ENCODE measurements around the gene TLCD3B. TPM values are rescaled to one million over a fixed set of nuclear protein-coding genes. Genes with fewer than 3 reads are reported as not detected.

TLCD3B gene
- total and polyA plus RNA-seq, 8 donors: 0.18 to 0.92 TPM; not detected in 6

GRCh38 chr16:30030011-30030685 is 923 bp downstream of the TLCD3B start:
- TF ChIP-seq POLR2A (IDR thresholded peaks at IDR 0.05) (no peak), CTCF (IDR thresholded peaks at IDR 0.05) (no peak), EP300 (IDR thresholded peaks at IDR 0.05) (no peak), POLR2AphosphoS5 (IDR thresholded peaks at IDR 0.05) (no peak)
- DNase-seq: no peak
- Histone ChIP-seq H3K27me3 (peaks cover 24 to 98% (median 75%) of the 10 kb centered on the region in 3 donors), H3K9me3 (no peaks in the 10 kb centered on the region), H3K4me3 (no peak overlapping the region), H3K36me3 (no peaks in the 10 kb centered on the region), H3K4me1 (peaks cover 7 to 12% (median 9%) of the 10 kb centered on the region in 4 donors), H3K27ac (no peak overlapping the region)
- 17 to 23% (median 19%) methylated on average over 23 of the region's 23 CpGs for WGBS, 5 donors
- intact Hi-C loops (cut with DNase I; ENCODE audit: low total_unique reads): no loop called here

GRCh38 chr16:30028438-30029076 is 2.5 kb downstream of the TLCD3B start:
- peak in 1 of 2 donors; percentile 68 for DNase-seq
- Histone ChIP-seq H3K9me3 (no peaks in the 10 kb centered on the region), H3K4me3 (no peak overlapping the region), H3K27me3 (peaks cover 24 to 95% (median 67%) of the 10 kb centered on the region in 3 donors), H3K36me3 (no peaks in the 10 kb centered on the region), H3K27ac (no peak overlapping the region), H3K4me1 (peaks cover 7 to 12% (median 9%) of the 10 kb centered on the region in 4 donors)
- WGBS, 5 donors: 11 to 29% (median 12%) methylated on average over 13 to 18 of the region's 18 CpGs
- intact Hi-C loops (cut with DNase I; ENCODE audit: low total_unique reads): loop anchor here (5.0 to 10.0 kb wide), 2 partner anchors 164 to 331 kb away; partner anchors contain the start of gene CDIPT
- no peak for TF ChIP-seq EP300 (IDR thresholded peaks at IDR 0.05)
- no peak for TF ChIP-seq CTCF (IDR thresholded peaks at IDR 0.05)
- no peak for TF ChIP-seq POLR2AphosphoS5 (IDR thresholded peaks at IDR 0.05)
- no peak for TF ChIP-seq POLR2A (IDR thresholded peaks at IDR 0.05)

GRCh38 chr16:30027588-30028437 is 3.3 kb downstream of the TLCD3B start:
- Histone ChIP-seq H3K4me3 (no peak overlapping the region), H3K27ac (no peak overlapping the region), H3K36me3 (no peaks in the 10 kb centered on the region), H3K4me1 (peaks cover 7 to 12% (median 9%) of the 10 kb centered on the region in 4 donors), H3K9me3 (no peaks in the 10 kb centered on the region), H3K27me3 (peaks cover 24 to 88% (median 60%) of the 10 kb centered on the region in 3 donors)
- 40 to 48% (median 42%) methylated on average over 12 to 13 of the region's 13 CpGs for WGBS, 5 donors
- TF ChIP-seq POLR2A (IDR thresholded peaks at IDR 0.05): no peak
- no peak for TF ChIP-seq POLR2AphosphoS5 (IDR thresholded peaks at IDR 0.05)
- TF ChIP-seq CTCF (IDR thresholded peaks at IDR 0.05): no peak
- no peak for TF ChIP-seq EP300 (IDR thresholded peaks at IDR 0.05)
- no peak for DNase-seq
- intact Hi-C loops (cut with DNase I; ENCODE audit: low total_unique reads): loop anchor here (5.0 to 10.0 kb wide), 2 partner anchors 163 to 331 kb away; partner anchors contain the start of gene CDIPT

- Histone ChIP-seq H3K4me3 (no peak overlapping the region), H3K27ac (no peak overlapping the region), H3K4me1 (peaks cover 7 to 15% (median 13%) of the 10 kb centered on the region in 4 donors), H3K9me3 (no peaks in the 10 kb centered on the region), H3K36me3 (no peaks in the 10 kb centered on the region), H3K27me3 (peaks cover 18 to 74% (median 47%) of the 10 kb centered on the region in 3 donors)
- intact Hi-C loops (cut with DNase I; ENCODE audit: low total_unique reads): loop anchor here (5.0 to 10.0 kb wide), 2 partner anchors 162 to 329 kb away; partner anchors contain the start of gene CDIPT
- WGBS, 5 donors: 87 to 90% (median 90%) methylated on average over 17 to 18 of the region's 18 CpGs
- TF ChIP-seq POLR2AphosphoS5 (IDR thresholded peaks at IDR 0.05) (no peak), CTCF (IDR thresholded peaks at IDR 0.05) (no peak), POLR2A (IDR thresholded peaks at IDR 0.05) (no peak), EP300 (IDR thresholded peaks at IDR 0.05) (no peak)
- no peak for DNase-seq
Measured at GRCh38 chr16:30026449-30026848, 4.6 kb downstream of the TLCD3B start.
